Mesodermal cell (in vitro differentiated cells): ENCODE data around the gene NDC80.
"Not testable (repeated sequence)": the region's sequence is repeated elsewhere in the genome, so short reads cannot be mapped to it uniquely, and the experiment has no call there.

Source experiments
- H3K27ac ChIP-seq: 2 replicates; pipeline ENCODE4 v1.7.0; 2013; ENCODE audit warnings: mild to moderate bottlenecking, low read depth, low read length, moderate library complexity; ENCODE audit not compliant: severe bottlenecking
- H3K36me3 ChIP-seq: 2 replicates; pipeline ENCODE4 v1.7.1; 2013; ENCODE audit warnings: mild to moderate bottlenecking, low read length, moderate library complexity; ENCODE audit not compliant: control insufficient read depth, insufficient read depth
- H3K4me1 ChIP-seq: one replicate; pipeline ENCODE4 v1.7.1; 2013; ENCODE audit warnings: mild to moderate bottlenecking, low read length; ENCODE audit not compliant: insufficient read depth, control insufficient read depth, poor library complexity, severe bottlenecking
- H3K4me3 ChIP-seq: 2 replicates; pipeline ENCODE4 v1.7.0; 2013; ENCODE audit warnings: low read length, control low read depth, mild to moderate bottlenecking; ENCODE audit not compliant: insufficient read depth, poor library complexity, severe bottlenecking; ENCODE audit errors: extremely low read depth
- H3K9me3 ChIP-seq: 2 replicates; pipeline ENCODE4 v1.7.1; 2013; ENCODE audit warnings: mild to moderate bottlenecking, low read length, moderate library complexity; ENCODE audit not compliant: control insufficient read depth
- WGBS, 2 experiments: methylation state at CpG; one replicate each; pipeline ENCODE4 v1.1.5; 2013; ENCODE audit warnings: missing lambda C conversion rate in 2 of 2; ENCODE audit not compliant: insufficient coverage in 2 of 2; 5-methylcytosine and 5-hydroxymethylcytosine counted together

NDC80 gene

GRCh38 chr18:2536493-2536892 is 34.9 kb upstream of the NDC80 start:
- Histone ChIP-seq H3K4me1 (peaks cover 7% of the 10 kb centered on the region), H3K27ac (peak overlapping the region; percentile 1), H3K36me3 (no peaks in the 10 kb centered on the region), H3K4me3 (no peak overlapping the region), H3K9me3 (peaks cover 3% of the 10 kb centered on the region)
- WGBS, 2 experiments: 89% methylated on average over 4 of the region's 4 CpGs

DNA sequence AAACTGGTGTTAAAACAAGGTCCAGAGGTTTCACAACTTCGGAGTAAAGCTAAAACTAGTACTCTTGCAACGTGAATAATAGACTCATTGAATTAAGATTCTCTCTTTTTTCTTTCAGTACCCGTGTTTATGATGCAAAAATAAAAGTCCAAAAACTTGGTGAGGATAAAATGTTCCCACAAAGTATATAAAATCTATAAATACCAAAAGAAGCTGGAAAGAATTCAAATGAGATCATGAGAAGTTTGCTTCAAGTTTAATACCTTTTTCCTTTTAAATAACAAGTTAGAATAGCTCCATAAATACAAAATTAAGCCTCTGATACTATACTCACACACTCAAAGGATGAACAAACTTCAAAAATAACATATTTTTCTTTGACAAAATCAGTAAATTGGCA is 34.1 kb upstream of the NDC80 start:
- H3K4me3 ChIP-seq: no peak overlapping the region
- peaks cover 3% of the 10 kb centered on the region for H3K9me3 ChIP-seq
- 100% methylated on average over 1 to 2 of the region's 3 CpGs for WGBS, 2 experiments
- H3K27ac ChIP-seq: no peak overlapping the region
- no peaks in the 10 kb centered on the region for H3K36me3 ChIP-seq
- H3K4me1 ChIP-seq: peaks cover 7% of the 10 kb centered on the region

DNA sequence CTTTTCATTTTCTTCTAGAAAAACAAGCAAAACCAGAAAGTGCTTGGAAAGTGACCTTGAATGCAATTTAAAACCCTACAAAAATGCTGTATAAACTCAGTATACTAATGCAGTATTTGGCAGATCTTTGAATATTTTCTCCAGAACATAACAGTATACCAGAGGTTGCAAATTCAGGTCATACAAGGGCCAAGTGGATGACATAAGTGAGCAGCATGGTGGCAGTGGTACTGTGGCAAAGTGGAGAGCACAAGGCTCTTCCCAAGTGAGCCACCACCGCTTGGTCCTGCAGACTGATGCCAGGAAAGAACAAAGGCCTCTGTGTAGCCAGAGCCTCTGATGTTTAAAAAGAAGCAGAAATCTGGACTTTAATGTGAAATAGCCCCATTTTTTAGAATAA is 33.1 kb upstream of the NDC80 start:
- Histone ChIP-seq H3K4me3 (no peak overlapping the region), H3K9me3 (peaks cover under 1% of the 10 kb centered on the region), H3K36me3 (no peaks in the 10 kb centered on the region), H3K27ac (no peak overlapping the region), H3K4me1 (peaks cover 7% of the 10 kb centered on the region)
- WGBS, 2 experiments: 100% methylated on average over 1 of the region's 1 CpG

DNA sequence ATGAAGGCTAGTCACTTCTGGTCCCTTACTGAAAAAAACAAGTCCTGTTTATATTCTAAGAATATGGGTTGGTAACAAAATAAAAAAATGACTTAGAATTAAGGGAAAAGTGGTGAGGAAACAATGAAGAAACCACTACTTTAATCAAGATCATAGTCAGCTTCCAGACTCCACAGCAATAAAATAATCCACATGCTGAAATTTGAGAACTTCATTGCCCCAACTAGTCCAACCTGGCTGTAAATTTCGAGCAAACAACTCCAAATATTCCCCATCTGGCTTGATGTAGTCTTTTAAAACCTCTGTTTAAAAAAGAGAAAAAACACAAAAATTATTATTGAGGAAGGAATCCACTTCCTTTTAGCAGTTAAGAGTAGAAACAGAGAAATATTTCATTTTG is 32.5 kb upstream of the NDC80 start:
- no CpG with 5 or more reads among the region's 1 CpG for WGBS, 2 experiments
- peaks cover 7% of the 10 kb centered on the region for H3K4me1 ChIP-seq
- no peaks in the 10 kb centered on the region for H3K9me3 ChIP-seq
- no peaks in the 10 kb centered on the region for H3K36me3 ChIP-seq
- no peak overlapping the region for H3K27ac ChIP-seq
- no peak overlapping the region for H3K4me3 ChIP-seq

DNA sequence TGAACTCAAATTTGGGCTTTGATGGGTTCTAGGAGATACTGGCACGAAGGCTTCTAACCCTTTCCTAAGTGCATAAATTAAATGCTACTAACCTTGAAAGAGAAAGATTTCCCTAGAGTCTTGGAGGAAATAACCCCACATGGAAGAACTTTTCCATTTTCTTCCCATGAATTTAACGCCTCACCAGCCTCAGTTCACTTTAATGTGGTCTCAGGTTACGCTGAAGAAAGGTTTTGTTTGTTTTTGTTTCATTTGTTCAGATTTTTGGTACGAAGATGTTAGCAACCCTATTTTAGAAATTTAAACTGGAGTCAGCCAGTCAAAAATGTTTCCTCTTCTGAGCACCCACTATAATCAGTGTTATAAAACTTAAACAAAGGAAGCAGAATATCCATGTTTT is 30.8 kb upstream of the NDC80 start:
- H3K4me1 ChIP-seq: peaks cover 7% of the 10 kb centered on the region
- H3K27ac ChIP-seq: no peak overlapping the region
- no peaks in the 10 kb centered on the region for H3K36me3 ChIP-seq
- no peak overlapping the region for H3K4me3 ChIP-seq
- H3K9me3 ChIP-seq: no peaks in the 10 kb centered on the region
- no CpG with 5 or more reads among the region's 4 CpGs for WGBS, 2 experiments

GRCh38 chr18:2541925-2542563 is 29.3 kb upstream of the NDC80 start:
- not testable (repeated sequence) for H3K4me3 ChIP-seq, H3K4me1 ChIP-seq, H3K27ac ChIP-seq, H3K36me3 ChIP-seq, H3K9me3 ChIP-seq
- WGBS, 2 experiments: no CpG with 5 or more reads among the region's 3 CpGs

- H3K36me3 ChIP-seq: no peaks in the 10 kb centered on the region
- no peak overlapping the region for H3K27ac ChIP-seq
- H3K4me1 ChIP-seq: no peaks in the 10 kb centered on the region
- no CpG with 5 or more reads among the region's 2 CpGs for WGBS, 2 experiments
- no peaks in the 10 kb centered on the region for H3K9me3 ChIP-seq
- no peak overlapping the region for H3K4me3 ChIP-seq
Observed at GRCh38 chr18:2545155-2545554, 26.2 kb upstream of the NDC80 start.

- 71 to 100% methylated on average over 2 to 3 of the region's 4 CpGs for WGBS, 2 experiments
- no peak overlapping the region for H3K27ac ChIP-seq
- H3K36me3 ChIP-seq: no peaks in the 10 kb centered on the region
- no peak overlapping the region for H3K4me3 ChIP-seq
- H3K9me3 ChIP-seq: no peaks in the 10 kb centered on the region
- H3K4me1 ChIP-seq: no peaks in the 10 kb centered on the region
Observed at GRCh38 chr18:2547477-2548087, 23.8 kb upstream of the NDC80 start.

- no peaks in the 10 kb centered on the region for H3K9me3 ChIP-seq
Observed at GRCh38 chr18:2549462-2549861, 21.9 kb upstream of the NDC80 start.

GRCh38 chr18:2551425-2551824 is 19.9 kb upstream of the NDC80 start:
- Histone ChIP-seq H3K4me3 (no peak overlapping the region), H3K27ac (no peak overlapping the region), H3K4me1 (peaks cover 5% of the 10 kb centered on the region), H3K36me3 (no peaks in the 10 kb centered on the region), H3K9me3 (no peaks in the 10 kb centered on the region)
- WGBS, 2 experiments: 92 to 100% methylated on average over 2 to 3 of the region's 3 CpGs

More at GRCh38 chr18:2549462-2549861, 21.9 kb upstream of the NDC80 start:
- H3K27ac ChIP-seq: no peak overlapping the region
- H3K4me1 ChIP-seq: no peaks in the 10 kb centered on the region
- no peak overlapping the region for H3K4me3 ChIP-seq
- H3K36me3 ChIP-seq: no peaks in the 10 kb centered on the region
- WGBS, 2 experiments: no CpG with 5 or more reads among the region's 2 CpGs

DNA sequence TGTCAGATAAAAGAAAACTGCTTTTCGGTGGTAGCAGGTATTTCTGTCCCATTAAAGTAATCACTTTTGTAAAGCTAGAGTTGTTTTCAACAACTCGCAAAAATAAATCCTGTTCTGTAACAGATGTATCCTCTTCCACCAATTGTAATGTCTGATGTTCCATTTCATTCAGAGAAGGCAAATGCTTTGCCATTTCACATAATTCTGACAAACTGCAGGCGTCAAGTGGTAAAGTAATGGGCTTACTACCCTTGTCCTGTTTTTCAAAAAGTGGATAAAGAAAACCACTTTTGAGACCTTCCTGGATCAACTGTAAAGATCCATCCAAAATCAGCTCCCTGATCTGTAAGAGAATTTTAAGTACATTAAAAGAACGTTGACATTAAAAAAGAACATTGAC is 16.7 kb upstream of the NDC80 start:
- WGBS, 2 experiments: 83 to 88% methylated on average over 1 to 3 of the region's 4 CpGs
- H3K9me3 ChIP-seq: no peaks in the 10 kb centered on the region
- H3K4me3 ChIP-seq: no peak overlapping the region
- H3K36me3 ChIP-seq: no peaks in the 10 kb centered on the region
- no peak overlapping the region for H3K27ac ChIP-seq
- H3K4me1 ChIP-seq: peaks cover 8% of the 10 kb centered on the region
